Loucy (cell line): Measurements from ENCODE around the gene GSK3B.

Source experiments
- H2AFZ ChIP-seq: fragments of 200-600 bp; sonication (generic); 2 replicates; pipeline ENCODE4 v1.6.0; 2016; ENCODE audit warnings: antibody characterized with exemption, mild to moderate bottlenecking, low read length, moderate library complexity
- H3F3A ChIP-seq: fragments of 200-600 bp; 2 replicates; pipeline ENCODE4 v1.6.0; 2016; ENCODE audit warnings: antibody characterized with exemption, low read depth, mild to moderate bottlenecking
- H3K27me3 ChIP-seq: fragments of 200-600 bp; sonication (generic); 2 replicates; pipeline ENCODE4 v1.6.1; 2014; ENCODE audit warnings: low read length, mild to moderate bottlenecking; ENCODE audit not compliant: insufficient read depth, poor library complexity, severe bottlenecking
- H3K36me3 ChIP-seq: fragments of 200-600 bp; sonication (generic); 2 replicates; pipeline ENCODE4 v1.6.1; 2016; ENCODE audit warnings: low read length; ENCODE audit not compliant: insufficient read depth
- H3K4me1 ChIP-seq: fragments of 200-600 bp; sonication (generic); 2 replicates; pipeline ENCODE4 v1.5.1; 2014; ENCODE audit warnings: low read length, mild to moderate bottlenecking; ENCODE audit not compliant: insufficient read depth, poor library complexity, severe bottlenecking
- H3K4me2 ChIP-seq: fragments of 200-600 bp; sonication (generic); 2 replicates; pipeline ENCODE4 v1.6.0; 2014; ENCODE audit warnings: antibody characterized with exemption, low read length, low read depth, mild to moderate bottlenecking; ENCODE audit not compliant: poor library complexity, severe bottlenecking
- H3K4me3 ChIP-seq: fragments of 200-600 bp; sonication (generic); 2 replicates; pipeline ENCODE4 v1.5.1; 2014; ENCODE audit warnings: low read length, mild to moderate bottlenecking, mixed read lengths; ENCODE audit not compliant: poor library complexity, severe bottlenecking
- H3K79me2 ChIP-seq: fragments of 200-600 bp; sonication (generic); 2 replicates; pipeline ENCODE4 v1.6.1; 2014; ENCODE audit warnings: low read length; ENCODE audit not compliant: insufficient read depth
- H3K9ac ChIP-seq: fragments of 200-600 bp; sonication (generic); 2 replicates; pipeline ENCODE4 v1.6.0; 2014; ENCODE audit warnings: mild to moderate bottlenecking, low read depth, low read length, moderate library complexity; ENCODE audit not compliant: poor library complexity, severe bottlenecking
- H3K9me2 ChIP-seq: fragments of 200-600 bp; sonication (generic); replicated peaks from 2 replicates; pipeline ENCODE4 v1.6.1; 2016; ENCODE audit warnings: low read depth, low read length, mixed read lengths
- H3K9me3 ChIP-seq: fragments of 200-600 bp; sonication (generic); 2 replicates; pipeline ENCODE4 v1.6.1; 2014; ENCODE audit warnings: mild to moderate bottlenecking, antibody characterized with exemption, low read length, low read depth; ENCODE audit not compliant: insufficient read depth
- H4K20me1 ChIP-seq: fragments of 200-600 bp; sonication (generic); 2 replicates; pipeline ENCODE4 v1.6.0; 2014; ENCODE audit warnings: antibody characterized with exemption, low read length, mild to moderate bottlenecking; ENCODE audit not compliant: insufficient read depth, poor library complexity, severe bottlenecking
- CTCF ChIP-seq: fragments of 200-600 bp; sonication (generic); conservative IDR thresholded peaks from 2 replicates; pipeline ENCODE4 v1.5.1; 2014; ENCODE audit warnings: mild to moderate bottlenecking, antibody characterized with exemption, low read length
- EZH2phosphoT487 ChIP-seq: fragments of 200-600 bp; IDR thresholded peaks from 2 replicates; pipeline ENCODE4 v1.6.1; 2018; ENCODE audit warnings: antibody characterized with exemption, mild to moderate bottlenecking, moderate library complexity, borderline replicate concordance

Gene GSK3B

GRCh38 chr3:119967353-119968006, 126.8 kb downstream of the GSK3B start:
- Histone ChIP-seq H3K79me2 (peaks cover 93% of the 10 kb centered on the region), H3K4me1 (no peaks in the 10 kb centered on the region), H3K9ac (no peak overlapping the region), H3K9me2 (no peaks in the 10 kb centered on the region), H2AFZ (no peak overlapping the region), H3K4me2 (no peak overlapping the region), H4K20me1 (peaks cover 73% of the 10 kb centered on the region), H3F3A (no peaks in the 10 kb centered on the region), H3K4me3 (no peak overlapping the region), H3K27me3 (no peaks in the 10 kb centered on the region), H3K36me3 (peaks cover 13% of the 10 kb centered on the region; the same call in 1 of the 2 replicates), H3K9me3 (peaks cover 4% of the 10 kb centered on the region; the same call in 1 of the 2 replicates)
- TF ChIP-seq EZH2phosphoT487 (no peak), CTCF (no peak)

GRCh38 chr3:119965692-119966091, 128.6 kb downstream of the GSK3B start:
- Histone ChIP-seq H3K9me2 (no peaks in the 10 kb centered on the region), H3F3A (no peaks in the 10 kb centered on the region), H3K36me3 (peaks cover 20% of the 10 kb centered on the region; the same call in 1 of the 2 replicates), H3K79me2 (peaks cover 96% of the 10 kb centered on the region), H3K9ac (no peak overlapping the region), H3K4me1 (no peaks in the 10 kb centered on the region), H3K9me3 (peaks cover 6% of the 10 kb centered on the region; the same call in 1 of the 2 replicates), H4K20me1 (peaks cover 81% of the 10 kb centered on the region), H2AFZ (no peak overlapping the region), H3K4me3 (no peak overlapping the region), H3K4me2 (no peak overlapping the region), H3K27me3 (no peaks in the 10 kb centered on the region)
- no peak for TF ChIP-seq CTCF
- TF ChIP-seq EZH2phosphoT487 = no peak

GRCh38 chr3:119964294-119964693, 130.0 kb downstream of the GSK3B start:
- Histone ChIP-seq H3K4me3 (no peak overlapping the region), H3K9ac (no peak overlapping the region), H2AFZ (no peak overlapping the region), H3F3A (no peaks in the 10 kb centered on the region), H3K36me3 (peaks cover 20% of the 10 kb centered on the region; the same call in 1 of the 2 replicates), H3K79me2 (peaks cover 97% of the 10 kb centered on the region), H3K27me3 (no peaks in the 10 kb centered on the region), H3K9me2 (no peaks in the 10 kb centered on the region), H3K4me2 (no peak overlapping the region), H3K9me3 (peaks cover 6% of the 10 kb centered on the region; the same call in 1 of the 2 replicates), H4K20me1 (peaks cover 74% of the 10 kb centered on the region), H3K4me1 (no peaks in the 10 kb centered on the region)
- TF ChIP-seq EZH2phosphoT487 (no peak), CTCF (no peak)
